ENCODE data around the gene MED17.

MED17 gene

GRCh38 chr11:93849751-93850593 lies 65.9 kb downstream of the MED17 start:
- DNase-seq (ENCODE audit: low read depth), result no peak

DNA sequence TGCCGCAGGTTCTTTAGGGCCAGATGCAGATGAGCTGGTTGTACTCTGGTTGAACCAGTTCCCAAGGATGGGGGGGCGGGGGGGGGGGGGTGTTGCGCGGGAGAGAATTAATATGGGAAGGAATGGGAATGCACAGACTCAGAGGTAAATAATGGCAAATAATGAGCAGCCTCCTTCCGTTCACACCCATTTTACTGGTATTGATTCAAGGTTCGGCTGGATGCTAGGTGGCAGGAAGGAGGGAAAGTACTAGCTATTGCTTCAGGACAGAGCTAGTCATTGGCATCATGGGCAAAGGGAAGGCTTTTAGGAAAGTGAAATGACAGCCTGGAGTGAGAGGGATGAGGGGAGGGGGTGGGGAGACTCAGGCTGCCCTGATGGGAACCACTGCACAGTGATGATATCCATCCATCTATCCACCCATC lies 66.5 kb downstream of the MED17 start, which contains the start of gene VSTM5:
TSS of gene VSTM5 (minus strand) at position 25 of the 425 bp plus-strand sequence. CDS start 116 bp downstream, outside the sequence.
- DNase-seq (ENCODE audit: low read depth), result no peak

- DNase-seq (ENCODE audit: low read depth), result no peak
Observed at GRCh38 chr11:93852242-93852641, 68.2 kb downstream of the MED17 start.

- DNase-seq (ENCODE audit: low read depth), result no peak
Observed at GRCh38 chr11:93857413-93858120, 73.5 kb downstream of the MED17 start.

- no peak for DNase-seq (ENCODE audit: low read depth)
Observed at GRCh38 chr11:93858121-93858775, 74.2 kb downstream of the MED17 start.

DNA sequence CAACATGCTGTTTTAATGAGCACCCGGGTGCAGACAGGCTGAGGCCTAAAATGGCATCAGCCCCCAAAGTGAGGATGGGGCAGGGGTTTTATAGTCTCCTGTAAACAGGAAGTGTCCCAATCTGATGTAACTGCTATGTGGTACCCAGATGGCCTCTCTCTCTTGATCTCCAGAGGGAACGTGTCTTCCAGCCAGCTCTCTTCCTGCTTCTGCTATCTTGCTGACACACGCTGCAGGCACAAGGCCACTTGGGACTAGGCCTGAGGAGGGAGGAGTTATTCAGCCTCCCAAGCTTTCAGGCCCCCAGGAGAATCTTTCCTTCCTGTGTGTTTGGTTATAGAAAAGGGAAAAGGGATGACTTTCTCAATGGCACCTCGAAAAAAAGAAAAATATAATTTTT lies 77.7 kb downstream of the MED17 start:
- no peak for DNase-seq (ENCODE audit: low read depth)

Measured in activated gamma-delta T cell treated with anti-CD3 and anti-CD28 coated beads, Interleukin-2, amount 50 U/mL, for 16 hours (primary cell).